Measurements from ENCODE around the gene SLK. TPM values are rescaled to one million over a fixed set of nuclear protein-coding genes. Genes with fewer than 3 reads are reported as not detected.

Gene SLK
- total and polyA plus RNA-seq, 2 donors from 2014 or later, result 12.3 to 45.5 TPM

- no peak overlapping the region for H3K9ac ChIP-seq (ENCODE audit: low read length in 3 of 3)
- H3K27ac ChIP-seq (ENCODE audit: low read depth in 2 of 2, low read length in 2 of 2), result no peak overlapping the region
- H3K36me3 ChIP-seq (ENCODE audit: control insufficient read depth in 2 of 3, insufficient read depth in 3 of 3, low read length in 3 of 3), result no peaks in the 10 kb centered on the region
- TF ChIP-seq CTCF (IDR thresholded peaks at IDR 0.05; ENCODE audit: borderline replicate concordance, extremely low read depth, insufficient read depth), result no peak
- no peak overlapping the region for H3K4me3 ChIP-seq (ENCODE audit: low read length in 3 of 3)
- H3K4me1 ChIP-seq (ENCODE audit: control insufficient read depth in 2 of 3, insufficient read depth in 2 of 3, low read depth in 1 of 3, low read length in 3 of 3), result no peaks in the 10 kb centered on the region
- intact Hi-C loops (cut with DNase I), result no loop called here
- FAIRE-seq, result no peak
- no peak for DNase-seq
- H3K27me3 ChIP-seq (ENCODE audit: control insufficient read depth, insufficient read depth, low read length), result no peaks in the 10 kb centered on the region
- H3K9me3 ChIP-seq (ENCODE audit: control insufficient read depth in 2 of 3, insufficient read depth in 1 of 3, low read length in 3 of 3), result no peaks in the 10 kb centered on the region
Measured at GRCh38 chr10:104059364-104059763, 92.4 kb downstream of the SLK start.

- Histone ChIP-seq H3K4me1 (ENCODE audit: control insufficient read depth in 2 of 3, insufficient read depth in 2 of 3, low read depth in 1 of 3, low read length in 3 of 3) (no peaks in the 10 kb centered on the region), H3K27me3 (ENCODE audit: control insufficient read depth, insufficient read depth, low read length) (no peaks in the 10 kb centered on the region), H3K36me3 (ENCODE audit: control insufficient read depth in 2 of 3, insufficient read depth in 3 of 3, low read length in 3 of 3) (no peaks in the 10 kb centered on the region), H3K27ac (ENCODE audit: low read depth in 2 of 2, low read length in 2 of 2) (no peak overlapping the region), H3K4me3 (ENCODE audit: low read length in 3 of 3) (no peak overlapping the region), H3K9me3 (ENCODE audit: control insufficient read depth in 2 of 3, insufficient read depth in 1 of 3, low read length in 3 of 3) (no peaks in the 10 kb centered on the region), H3K9ac (ENCODE audit: low read length in 3 of 3) (no peak overlapping the region)
- intact Hi-C loops (cut with DNase I), result no loop called here
- no peak for TF ChIP-seq CTCF (IDR thresholded peaks at IDR 0.05; ENCODE audit: borderline replicate concordance, extremely low read depth, insufficient read depth)
- DNase-seq (no peak), FAIRE-seq (no peak)
Measured at GRCh38 chr10:104061196-104061595, 94.3 kb downstream of the SLK start.

- Histone ChIP-seq H3K27me3 (ENCODE audit: control insufficient read depth, insufficient read depth, low read length) (no peaks in the 10 kb centered on the region), H3K9me3 (ENCODE audit: control insufficient read depth in 2 of 3, insufficient read depth in 1 of 3, low read length in 3 of 3) (no peaks in the 10 kb centered on the region), H3K36me3 (ENCODE audit: control insufficient read depth in 2 of 3, insufficient read depth in 3 of 3, low read length in 3 of 3) (no peaks in the 10 kb centered on the region), H3K4me3 (ENCODE audit: low read length in 3 of 3) (no peak overlapping the region), H3K9ac (ENCODE audit: low read length in 3 of 3) (no peak overlapping the region), H3K4me1 (ENCODE audit: control insufficient read depth in 2 of 3, insufficient read depth in 2 of 3, low read depth in 1 of 3, low read length in 3 of 3) (no peaks in the 10 kb centered on the region), H3K27ac (ENCODE audit: low read depth in 2 of 2, low read length in 2 of 2) (no peak overlapping the region)
- FAIRE-seq (no peak), DNase-seq (no peak)
- no peak for TF ChIP-seq CTCF (IDR thresholded peaks at IDR 0.05; ENCODE audit: borderline replicate concordance, extremely low read depth, insufficient read depth)
- intact Hi-C loops (cut with DNase I), result no loop called here
Measured at GRCh38 chr10:104065748-104066147, 98.8 kb downstream of the SLK start.

- no peak for TF ChIP-seq CTCF (IDR thresholded peaks at IDR 0.05; ENCODE audit: borderline replicate concordance, extremely low read depth, insufficient read depth)
- Histone ChIP-seq H3K9me3 (ENCODE audit: control insufficient read depth in 2 of 3, insufficient read depth in 1 of 3, low read length in 3 of 3) (no peaks in the 10 kb centered on the region), H3K9ac (ENCODE audit: low read length in 3 of 3) (no peak overlapping the region), H3K4me1 (ENCODE audit: control insufficient read depth in 2 of 3, insufficient read depth in 2 of 3, low read depth in 1 of 3, low read length in 3 of 3) (no peaks in the 10 kb centered on the region), H3K4me3 (ENCODE audit: low read length in 3 of 3) (no peak overlapping the region), H3K27me3 (ENCODE audit: control insufficient read depth, insufficient read depth, low read length) (no peaks in the 10 kb centered on the region), H3K36me3 (ENCODE audit: control insufficient read depth in 2 of 3, insufficient read depth in 3 of 3, low read length in 3 of 3) (no peaks in the 10 kb centered on the region), H3K27ac (ENCODE audit: low read depth in 2 of 2, low read length in 2 of 2) (no peak overlapping the region)
- no peak for DNase-seq
- no peak for FAIRE-seq
- intact Hi-C loops (cut with DNase I), result no loop called here
Measured at GRCh38 chr10:104066945-104067344, 100.0 kb downstream of the SLK start.
